ENCODE data around the gene ZNF618. TPM values are rescaled to one million over a fixed set of nuclear protein-coding genes. Genes with fewer than 3 reads are reported as not detected.

The ZNF618 gene
- total RNA-seq, 2 experiments from 2014 or later: 0.12 to 0.33 TPM

- Mint-ChIP-seq H3K9me3 (no peaks in the 10 kb centered on the region), H3K27ac (no peak overlapping the region), H3K27me3 (peaks cover 2% of the 10 kb centered on the region), H3K4me1 (ENCODE audit: low read depth) (no peaks in the 10 kb centered on the region), H3K4me3 (no peak overlapping the region), H3K36me3 (no peaks in the 10 kb centered on the region)
- POLR2A ChIA-PET: no interaction called here
- intact Hi-C loops (cut with micrococcal nuclease): no loop called here
- no peak for DNase-seq
- CTCF ChIA-PET: no interaction called here
Observed at GRCh38 chr9:113868501-113868900, 7.6 kb upstream of the ZNF618 start.

- Mint-ChIP-seq H3K9me3 (no peaks in the 10 kb centered on the region), H3K27ac (no peak overlapping the region), H3K27me3 (peaks cover 5% of the 10 kb centered on the region), H3K4me3 (no peak overlapping the region), H3K4me1 (ENCODE audit: low read depth) (peaks cover 2% of the 10 kb centered on the region), H3K36me3 (peaks cover 1% of the 10 kb centered on the region)
- ChIA-PET CTCF (no interaction called here), POLR2A (no interaction called here)
- intact Hi-C loops (cut with micrococcal nuclease): no loop called here
- DNase-seq: no peak
Observed at GRCh38 chr9:113872485-113873143, 3.5 kb upstream of the ZNF618 start.

- intact Hi-C loops (cut with micrococcal nuclease): no loop called here
- peaks cover 5% of the 10 kb centered on the region for H3K27me3 Mint-ChIP-seq
- ChIA-PET CTCF (no interaction called here), POLR2A (no interaction called here)
- peaks cover 2% of the 10 kb centered on the region for H3K4me1 Mint-ChIP-seq (ENCODE audit: low read depth)
- H3K27ac Mint-ChIP-seq: no peak overlapping the region
- H3K4me3 Mint-ChIP-seq: no peak overlapping the region
- no peaks in the 10 kb centered on the region for H3K9me3 Mint-ChIP-seq
- peaks cover 1% of the 10 kb centered on the region for H3K36me3 Mint-ChIP-seq
- no peak for DNase-seq
Observed at GRCh38 chr9:113873446-113873845, 2.7 kb upstream of the ZNF618 start.

GRCh38 chr9:113873926-113874325 is 2.2 kb upstream of the ZNF618 start:
- Mint-ChIP-seq H3K36me3 (peaks cover 1% of the 10 kb centered on the region), H3K9me3 (no peaks in the 10 kb centered on the region), H3K4me3 (no peak overlapping the region), H3K27me3 (peaks cover 5% of the 10 kb centered on the region), H3K27ac (no peak overlapping the region), H3K4me1 (ENCODE audit: low read depth) (peaks cover 2% of the 10 kb centered on the region)
- DNase-seq: no peak
- ChIA-PET CTCF (no interaction called here), POLR2A (no interaction called here)
- intact Hi-C loops (cut with micrococcal nuclease): no loop called here

GRCh38 chr9:113875459-113876150 is 504 bp upstream of the ZNF618 start:
- Mint-ChIP-seq H3K4me1 (ENCODE audit: low read depth) (peaks cover 2% of the 10 kb centered on the region), H3K4me3 (peak overlapping the region; percentile 23), H3K36me3 (peaks cover 1% of the 10 kb centered on the region), H3K27ac (no peak overlapping the region), H3K9me3 (no peaks in the 10 kb centered on the region), H3K27me3 (peaks cover 5% of the 10 kb centered on the region)
- POLR2A ChIA-PET: no interaction called here
- CTCF ChIA-PET: interaction anchor here (1.7 kb wide), 1 partner anchor 23 kb away, joined by 6 read pairs; no protein-coding TSS in a partner anchor
- intact Hi-C loops (cut with micrococcal nuclease): loop anchor here (1.0 kb wide), 1 partner anchor 68 kb away; no protein-coding TSS in a partner anchor
- DNase-seq: no peak

GRCh38 chr9:113876993-113877368 is 872 bp downstream of the ZNF618 start:
- ChIA-PET CTCF (interaction anchor here (0.8 to 2.0 kb wide), 10 partner anchors 14 to 196 kb away, joined by 3 to 20 read pairs (median 3); no protein-coding TSS in a partner anchor), POLR2A (no interaction called here)
- DNase-seq: no peak
- no peaks in the 10 kb centered on the region for H3K9me3 Mint-ChIP-seq
- peaks cover 8% of the 10 kb centered on the region for H3K27me3 Mint-ChIP-seq
- no peak overlapping the region for H3K27ac Mint-ChIP-seq
- peaks cover 1% of the 10 kb centered on the region for H3K36me3 Mint-ChIP-seq
- intact Hi-C loops (cut with micrococcal nuclease): loop anchor here (1.0 kb wide), 1 partner anchor 70 kb away; no protein-coding TSS in a partner anchor
- H3K4me1 Mint-ChIP-seq (ENCODE audit: low read depth): peaks cover 2% of the 10 kb centered on the region
- peak overlapping the region; percentile 87 for H3K4me3 Mint-ChIP-seq

- H3K27ac Mint-ChIP-seq: no peak overlapping the region
- peaks cover 1% of the 10 kb centered on the region for H3K36me3 Mint-ChIP-seq
- ChIA-PET CTCF (no interaction called here), POLR2A (no interaction called here)
- intact Hi-C loops (cut with micrococcal nuclease): no loop called here
- H3K9me3 Mint-ChIP-seq: no peaks in the 10 kb centered on the region
- H3K4me1 Mint-ChIP-seq (ENCODE audit: low read depth): peaks cover 2% of the 10 kb centered on the region
- no peak overlapping the region for H3K4me3 Mint-ChIP-seq
- DNase-seq: no peak
- peaks cover 7% of the 10 kb centered on the region for H3K27me3 Mint-ChIP-seq
Observed at GRCh38 chr9:113879318-113879717, 3.2 kb downstream of the ZNF618 start.

GRCh38 chr9:113879911-113880310 is 3.8 kb downstream of the ZNF618 start:
- intact Hi-C loops (cut with micrococcal nuclease): no loop called here
- Mint-ChIP-seq H3K27ac (no peak overlapping the region), H3K36me3 (peaks cover 1% of the 10 kb centered on the region), H3K9me3 (no peaks in the 10 kb centered on the region), H3K27me3 (peaks cover 6% of the 10 kb centered on the region), H3K4me1 (ENCODE audit: low read depth) (peaks cover 2% of the 10 kb centered on the region), H3K4me3 (no peak overlapping the region)
- DNase-seq: no peak
- ChIA-PET CTCF (no interaction called here), POLR2A (no interaction called here)

- Mint-ChIP-seq H3K36me3 (no peaks in the 10 kb centered on the region), H3K4me1 (ENCODE audit: low read depth) (peaks cover 14% of the 10 kb centered on the region), H3K9me3 (no peaks in the 10 kb centered on the region), H3K4me3 (no peak overlapping the region), H3K27me3 (peaks cover 3% of the 10 kb centered on the region), H3K27ac (no peak overlapping the region)
- intact Hi-C loops (cut with micrococcal nuclease): no loop called here
- ChIA-PET CTCF (no interaction called here), POLR2A (no interaction called here)
- DNase-seq: no peak
Observed at GRCh38 chr9:113882181-113882580, 6.1 kb downstream of the ZNF618 start.

GRCh38 chr9:113882636-113883164 is 6.6 kb downstream of the ZNF618 start:
- H3K36me3 Mint-ChIP-seq: no peaks in the 10 kb centered on the region
- no peak for DNase-seq
- intact Hi-C loops (cut with micrococcal nuclease): no loop called here
- no peaks in the 10 kb centered on the region for H3K9me3 Mint-ChIP-seq
- peaks cover 3% of the 10 kb centered on the region for H3K27me3 Mint-ChIP-seq
- ChIA-PET CTCF (interaction anchor here (0.6 kb wide), 1 partner anchor 73 kb away, joined by 3 read pairs; no protein-coding TSS in a partner anchor), POLR2A (no interaction called here)
- no peak overlapping the region for H3K27ac Mint-ChIP-seq
- H3K4me1 Mint-ChIP-seq (ENCODE audit: low read depth): peaks cover 18% of the 10 kb centered on the region
- H3K4me3 Mint-ChIP-seq: no peak overlapping the region

GRCh38 chr9:113885183-113886025 is 9.3 kb downstream of the ZNF618 start:
- DNase-seq: no peak
- peaks cover 18% of the 10 kb centered on the region for H3K4me1 Mint-ChIP-seq (ENCODE audit: low read depth)
- no peaks in the 10 kb centered on the region for H3K36me3 Mint-ChIP-seq
- H3K9me3 Mint-ChIP-seq: peaks cover 1% of the 10 kb centered on the region
- H3K4me3 Mint-ChIP-seq: no peak overlapping the region
- POLR2A ChIA-PET: no interaction called here
- intact Hi-C loops (cut with micrococcal nuclease): no loop called here
- CTCF ChIA-PET: no interaction called here
- H3K27ac Mint-ChIP-seq: no peak overlapping the region
- H3K27me3 Mint-ChIP-seq: peaks cover 3% of the 10 kb centered on the region

GRCh38 chr9:113886026-113886369 is 9.9 kb downstream of the ZNF618 start:
- Mint-ChIP-seq H3K27me3 (peaks cover 3% of the 10 kb centered on the region), H3K36me3 (no peaks in the 10 kb centered on the region), H3K9me3 (peaks cover 6% of the 10 kb centered on the region), H3K4me3 (no peak overlapping the region), H3K4me1 (ENCODE audit: low read depth) (peaks cover 18% of the 10 kb centered on the region), H3K27ac (no peak overlapping the region)
- CTCF ChIA-PET: no interaction called here
- DNase-seq: no peak
- POLR2A ChIA-PET: no interaction called here
- intact Hi-C loops (cut with micrococcal nuclease): no loop called here

All from activated CD4-positive, alpha-beta memory T cell treated with anti-CD3 and anti-CD28 coated beads for 36 hours (primary cell).